Uterus (tissue), 2 donors: ENCODE measurements around the gene GEMIN2.
"Not testable (repeated sequence)": the region's sequence is repeated elsewhere in the genome, so short reads cannot be mapped to it uniquely, and the experiment has no call there.

Experiments used
- CTCF ChIP-seq, 4 experiments: fragments of 200-600 bp in 2 of 4; fragments of 450-650 bp in 2 of 4; sonication (generic) in 2 of 4; IDR thresholded peaks; one replicate each; pipeline ENCODE4 v1.5.1; 2016 to 2019; ENCODE audit warnings: antibody characterized with exemption in 4 of 4, mild to moderate bottlenecking in 2 of 4, moderate library complexity in 1 of 4
- POLR2A ChIP-seq, 2 donors: fragments of 450-650 bp; IDR thresholded peaks; one replicate each; pipeline ENCODE4 v1.6.1; 2016; ENCODE audit warnings: antibody characterized with exemption in 2 of 2, mild to moderate bottlenecking in 1 of 2, moderate library complexity in 1 of 2

- TF ChIP-seq CTCF, POLR2A (IDR thresholded peaks at IDR 0.05): not testable (repeated sequence)
Observed at GRCh38 chr14:39141623-39142022, 27.5 kb downstream of the GEMIN2 start.
